GM18498 (cell line): ENCODE results near the gene RIN1.

Experiments
- ATAC-seq: cut with Tn5 transposase; IDR thresholded peaks from one replicate; pipeline ENCODE4 v1.9.1; 2021; ENCODE audit warnings: mild to moderate bottlenecking, moderate library complexity; ENCODE audit not compliant: unreplicated experiment

The RIN1 gene

GRCh38 chr11:66302656-66303055 is 33.6 kb downstream of the RIN1 start:
- no peak for ATAC-seq

GRCh38 chr11:66299186-66299585 is 37.0 kb downstream of the RIN1 start:
- ATAC-seq: no peak

- no peak for ATAC-seq
Observed at GRCh38 chr11:66297610-66298009, 38.6 kb downstream of the RIN1 start.

- ATAC-seq: no peak
Observed at GRCh38 chr11:66294626-66295620, 41.3 kb downstream of the RIN1 start.

GRCh38 chr11:66293777-66294625 is 42.2 kb downstream of the RIN1 start:
- no peak for ATAC-seq

GRCh38 chr11:66293352-66293751 is 42.9 kb downstream of the RIN1 start:
- ATAC-seq: no peak

- no peak for ATAC-seq
Observed at GRCh38 chr11:66292543-66293332, 43.5 kb downstream of the RIN1 start.

- no peak for ATAC-seq
Observed at GRCh38 chr11:66291706-66292542, 44.3 kb downstream of the RIN1 start, which contains the start of gene TMEM151A. TSS of gene TMEM151A (plus strand) at chr11:66291894. CDS start at chr11:66292014, 120 bp downstream.

- ATAC-seq: no peak
Observed at GRCh38 chr11:66291303-66291705, 44.9 kb downstream of the RIN1 start.

- no peak for ATAC-seq
Observed at GRCh38 chr11:66290330-66290621, 46.0 kb downstream of the RIN1 start.

GRCh38 chr11:66289548-66290329 is 46.5 kb downstream of the RIN1 start:
- ATAC-seq: peak; percentile 45

GRCh38 chr11:66288671-66289547 is 47.3 kb downstream of the RIN1 start, which contains the start of gene YIF1A:
TSS of gene YIF1A (minus strand) at chr11:66289143. CDS start at chr11:66288985, 158 bp downstream.
- ATAC-seq: peak; percentile 85

- no peak for ATAC-seq
Observed at GRCh38 chr11:66287889-66288670, 48.2 kb downstream of the RIN1 start.

- ATAC-seq: no peak
Observed at GRCh38 chr11:66287211-66287888, 48.9 kb downstream of the RIN1 start.

GRCh38 chr11:66286699-66287098 is 49.5 kb downstream of the RIN1 start:
- ATAC-seq: no peak

- no peak for ATAC-seq
Observed at GRCh38 chr11:66285250-66285947, 50.8 kb downstream of the RIN1 start.
